COR-L47 (cell line): ENCODE measurements around the gene PYDC1.
"Not testable (repeated sequence)": the region's sequence is repeated elsewhere in the genome, so short reads cannot be mapped to it uniquely, and the experiment has no call there.

ENCODE experiments used
- DNase-seq: peaks from one replicate; lab custom pipeline; 2025; lab: John Stamatoyannopoulos, UW

The PYDC1 gene

DNA sequence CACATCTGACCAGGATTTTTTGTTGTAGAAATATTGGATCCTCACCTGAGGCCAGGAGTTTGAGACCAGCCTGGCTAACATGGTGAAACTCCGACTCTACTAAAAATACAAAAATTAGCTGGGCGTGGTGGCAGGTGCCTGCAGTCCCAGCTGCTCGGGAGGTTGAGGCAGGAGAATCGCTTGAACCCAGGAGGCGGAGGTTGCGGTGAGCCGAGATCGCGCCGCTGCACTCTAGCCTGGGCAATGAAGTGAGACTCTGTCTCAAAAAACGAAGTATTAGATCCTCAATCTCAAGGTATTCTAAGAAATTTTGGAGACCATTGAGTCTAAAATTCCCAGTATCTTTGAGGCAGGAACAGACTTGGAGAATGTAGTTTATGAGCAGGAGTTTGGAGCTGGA, 21.1 kb downstream of the PYDC1 start:
- DNase-seq, result not testable (repeated sequence)

DNA sequence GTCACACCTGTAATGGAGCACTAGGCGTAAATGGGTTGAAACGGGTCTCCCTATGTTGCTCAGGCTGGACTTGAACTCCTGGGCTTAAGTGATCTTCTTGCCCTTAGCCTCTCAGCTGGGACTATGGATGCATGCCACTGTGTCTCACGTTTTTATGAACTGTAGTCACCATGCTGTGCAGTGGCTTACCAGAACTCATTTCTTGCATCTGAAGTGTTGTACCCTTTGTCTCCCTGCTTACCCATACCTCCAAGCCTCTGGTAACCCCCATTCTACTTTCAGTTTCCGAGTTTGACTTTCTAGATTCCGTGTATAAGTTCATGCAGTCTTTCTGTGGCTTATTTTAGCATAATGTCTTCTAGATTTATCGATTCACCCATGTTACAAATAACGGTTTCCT, 22.0 kb downstream of the PYDC1 start:
- DNase-seq, result no peak

DNA sequence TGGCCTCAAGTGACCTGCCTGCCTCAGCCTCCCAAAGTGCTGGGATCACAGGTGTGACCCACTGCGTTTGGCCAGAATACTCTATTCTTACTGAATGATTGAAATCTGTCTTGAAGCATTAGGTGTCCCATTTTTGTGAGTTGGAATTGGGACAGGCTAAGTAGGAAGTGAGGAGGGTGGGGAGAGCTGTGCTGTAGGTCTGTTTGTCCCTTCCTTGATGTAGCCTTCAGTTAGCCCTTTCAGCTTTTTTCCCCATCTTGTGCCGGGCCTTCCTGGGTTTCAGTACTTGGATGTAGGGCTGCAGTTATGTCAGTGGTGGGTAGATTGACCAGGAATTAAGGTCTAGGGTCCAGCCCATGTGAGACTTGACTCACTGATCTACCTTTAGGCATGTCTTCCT, 23.1 kb downstream of the PYDC1 start:
- no peak for DNase-seq

GRCh38 chr16:31192856-31193642, 23.9 kb downstream of the PYDC1 start:
- DNase-seq, result no peak

GRCh38 chr16:31191697-31192428, 25.1 kb downstream of the PYDC1 start:
- no peak for DNase-seq

GRCh38 chr16:31190818-31191444, 26.0 kb downstream of the PYDC1 start:
- DNase-seq, result no peak

- DNase-seq, result no peak
These were observed 26.9 kb downstream of the PYDC1 start for GRCh38 chr16:31190061-31190460.

DNA sequence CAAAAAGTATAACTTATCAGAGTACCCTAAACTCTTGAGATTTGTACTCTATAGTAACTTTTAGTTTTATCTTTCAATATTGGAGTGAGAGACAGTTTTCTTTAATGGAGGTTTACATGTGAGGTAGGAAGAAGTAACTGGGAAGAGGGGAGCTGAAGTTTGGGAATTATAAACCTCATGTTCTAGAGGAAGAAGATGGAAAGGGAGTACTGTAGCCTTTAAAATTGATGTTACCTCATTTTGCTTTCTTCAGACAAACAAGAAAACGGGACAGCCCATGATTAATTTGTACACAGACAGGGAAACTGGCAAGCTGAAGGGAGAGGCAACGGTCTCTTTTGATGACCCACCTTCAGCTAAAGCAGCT, 27.5 kb downstream of the PYDC1 start:
- DNase-seq, result no peak

DNA sequence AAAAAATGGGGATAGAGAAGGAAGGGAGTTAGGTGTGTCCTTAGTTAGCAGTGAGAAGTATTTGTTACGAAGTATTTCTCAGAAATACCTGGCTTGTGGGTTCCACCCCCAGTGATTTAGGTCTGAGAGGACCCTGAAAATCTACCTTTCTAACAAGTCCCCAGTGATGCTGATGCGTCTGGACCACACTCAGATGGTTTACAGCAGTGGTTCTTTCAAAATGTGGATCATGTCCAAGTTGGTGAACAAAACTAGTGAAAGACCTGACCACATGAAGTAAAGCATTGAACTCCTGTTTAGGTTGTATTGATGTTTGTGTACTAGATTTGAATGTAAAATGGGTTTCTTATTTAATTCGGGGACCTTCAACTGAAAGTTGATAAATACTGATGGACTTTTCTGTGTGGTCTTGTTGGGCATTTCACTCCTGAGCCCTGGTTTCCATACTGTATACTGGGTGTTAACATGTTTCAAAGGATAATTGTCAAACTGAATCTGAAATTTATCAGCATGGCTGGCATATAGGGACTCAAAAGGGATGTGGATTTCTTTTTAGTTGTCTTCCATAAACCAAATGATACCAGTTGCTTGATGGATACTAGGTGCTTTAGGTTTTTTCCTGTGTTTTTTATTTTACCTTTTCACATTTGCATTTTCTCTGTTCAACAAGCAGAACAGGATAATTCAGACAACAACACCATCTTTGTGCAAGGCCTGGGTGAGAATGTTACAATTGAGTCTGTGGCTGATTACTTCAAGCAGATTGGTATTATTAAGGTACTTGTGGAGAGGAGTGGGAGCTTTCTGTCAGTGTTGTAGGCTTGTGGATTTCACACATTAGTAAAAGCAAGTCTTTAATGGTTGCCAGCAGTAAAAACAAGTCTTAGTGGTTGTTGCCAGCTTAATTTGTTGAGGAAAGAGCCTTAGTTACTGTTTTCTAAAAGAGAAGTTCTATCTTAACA, 28.2 kb downstream of the PYDC1 start:
- DNase-seq, result no peak

DNA sequence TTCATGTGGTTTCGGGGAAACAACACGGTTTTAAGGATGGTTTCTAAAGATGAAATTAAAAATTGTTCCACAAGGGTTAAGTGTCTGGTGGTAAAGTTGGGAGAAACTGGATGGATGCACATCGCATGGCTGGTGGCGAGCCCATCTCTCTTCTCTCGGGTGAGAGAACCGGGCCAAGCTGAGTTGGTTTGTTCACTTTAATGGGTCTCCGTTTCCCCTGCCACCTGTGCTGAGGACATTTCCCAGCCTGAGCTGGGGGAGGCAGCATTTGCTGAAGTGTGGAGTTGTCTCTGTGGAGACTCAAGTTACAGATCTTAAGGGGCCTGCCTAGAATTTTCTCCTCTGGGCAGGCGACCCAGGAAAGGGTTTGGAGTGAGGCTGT, 29.1 kb downstream of the PYDC1 start:
- DNase-seq, result no peak

- no peak for DNase-seq
These were observed 29.8 kb downstream of the PYDC1 start for GRCh38 chr16:31186930-31187807.

DNA sequence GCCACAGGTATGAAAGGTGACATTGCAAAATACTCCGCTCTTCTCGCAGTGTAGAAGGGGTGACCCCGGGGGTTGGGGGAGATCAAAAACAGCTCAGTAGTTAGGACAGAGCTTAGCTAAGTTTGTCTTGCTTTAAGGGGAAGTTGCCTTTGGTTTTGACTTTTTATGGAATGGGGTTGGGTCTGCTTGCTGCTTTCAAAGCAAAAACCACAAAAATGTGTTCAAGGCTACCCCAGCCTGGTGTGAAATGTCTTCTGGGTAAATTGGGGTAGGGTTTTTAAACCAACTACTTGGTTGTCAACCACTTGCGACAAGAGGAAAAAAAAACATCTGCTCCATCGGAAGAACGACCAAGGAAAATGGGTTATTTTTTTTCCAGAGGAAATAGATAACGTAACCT, 30.8 kb downstream of the PYDC1 start:
- DNase-seq, result no peak

GRCh38 chr16:31185339-31185738, 31.6 kb downstream of the PYDC1 start:
- no peak for DNase-seq

DNA sequence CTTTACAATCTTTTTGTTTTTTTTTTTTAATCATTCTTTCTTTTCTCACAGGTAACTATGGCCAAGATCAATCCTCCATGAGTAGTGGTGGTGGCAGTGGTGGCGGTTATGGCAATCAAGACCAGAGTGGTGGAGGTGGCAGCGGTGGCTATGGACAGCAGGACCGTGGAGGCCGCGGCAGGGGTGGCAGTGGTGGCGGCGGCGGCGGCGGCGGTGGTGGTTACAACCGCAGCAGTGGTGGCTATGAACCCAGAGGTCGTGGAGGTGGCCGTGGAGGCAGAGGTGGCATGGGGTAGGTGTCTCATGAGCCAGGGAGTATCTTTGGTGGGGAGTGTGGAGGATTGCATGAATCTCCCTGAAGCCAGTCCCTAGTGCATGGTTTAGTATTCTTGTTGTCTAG, 32.0 kb downstream of the PYDC1 start:
- DNase-seq, result no peak

DNA sequence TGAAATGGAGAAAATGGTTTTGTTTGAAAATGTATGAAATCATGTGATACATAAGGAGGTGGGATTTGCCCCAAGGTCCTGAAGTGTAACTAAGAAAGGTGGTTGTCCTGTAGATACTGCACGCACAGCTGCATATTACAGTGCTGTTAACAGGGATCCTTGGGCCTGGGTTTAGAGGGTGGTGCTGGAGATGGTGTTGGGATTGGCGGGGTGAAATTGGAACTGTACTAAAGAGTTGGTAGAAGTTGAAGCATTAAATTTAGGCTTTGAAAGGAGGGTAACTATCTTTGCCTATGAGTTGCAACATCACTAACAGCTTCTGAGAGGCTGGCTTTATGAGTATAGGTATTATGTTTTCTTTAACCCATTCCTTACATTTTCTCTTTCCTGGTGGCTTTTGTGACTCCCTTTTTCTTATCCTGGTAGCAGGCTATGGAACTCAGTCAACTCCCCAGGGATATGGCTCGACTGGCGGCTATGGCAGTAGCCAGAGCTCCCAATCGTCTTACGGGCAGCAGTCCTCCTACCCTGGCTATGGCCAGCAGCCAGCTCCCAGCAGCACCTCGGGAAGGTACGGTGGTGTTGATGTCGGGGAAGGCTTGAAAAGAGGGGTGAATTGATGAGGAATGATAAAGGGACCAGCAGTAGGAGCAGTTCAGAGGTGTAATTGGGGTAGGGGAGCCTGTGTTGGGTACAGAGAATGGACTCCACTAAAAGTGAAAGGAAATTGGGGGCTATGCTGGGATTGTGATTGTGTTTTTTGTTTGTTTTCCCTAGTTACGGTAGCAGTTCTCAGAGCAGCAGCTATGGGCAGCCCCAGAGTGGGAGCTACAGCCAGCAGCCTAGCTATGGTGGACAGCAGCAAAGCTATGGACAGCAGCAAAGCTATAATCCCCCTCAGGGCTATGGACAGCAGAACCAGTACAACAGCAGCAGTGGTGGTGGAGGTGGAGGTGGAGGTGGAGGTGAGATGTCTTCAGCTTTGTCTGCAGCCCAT, 33.2 kb downstream of the PYDC1 start:
- DNase-seq, result no peak

- no peak for DNase-seq
These were observed 34.5 kb downstream of the PYDC1 start for GRCh38 chr16:31182391-31182790.

GRCh38 chr16:31181102-31181830, 35.7 kb downstream of the PYDC1 start:
- DNase-seq, result no peak

DNA sequence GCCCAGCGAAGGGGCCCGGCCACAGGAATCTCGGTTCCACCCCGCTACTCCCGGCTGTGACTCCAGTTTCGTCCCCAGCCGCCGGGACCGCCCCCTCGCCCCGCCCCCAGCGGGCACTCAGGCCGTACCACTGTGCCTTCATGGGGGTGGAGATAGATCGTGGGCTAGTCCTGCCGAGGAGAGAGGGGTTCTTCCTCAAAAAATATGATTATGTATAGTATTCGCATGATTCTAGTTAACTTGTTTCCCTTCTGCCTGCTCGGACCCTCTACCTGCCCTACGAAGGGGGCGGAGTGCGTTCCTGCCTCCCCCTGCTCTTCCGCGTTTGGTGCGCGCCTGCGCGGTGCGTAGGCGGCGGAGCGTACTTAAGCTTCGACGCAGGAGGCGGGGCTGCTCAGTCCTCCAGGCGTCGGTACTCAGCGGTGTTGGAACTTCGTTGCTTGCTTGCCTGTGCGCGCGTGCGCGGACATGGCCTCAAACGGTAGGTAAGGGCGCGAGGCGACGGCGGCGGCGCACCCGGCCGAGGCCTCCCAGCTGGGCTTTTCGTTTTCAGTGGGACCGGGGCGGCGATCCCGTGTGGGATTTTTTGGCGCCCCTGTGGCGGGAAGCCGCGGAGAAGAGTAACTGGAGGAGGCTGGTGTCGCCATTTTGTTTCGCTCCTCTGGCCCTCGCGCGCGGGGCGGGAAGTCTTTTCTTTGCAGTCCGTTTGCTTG, 37.0 kb downstream of the PYDC1 start, which contains the start of gene FUS:
FUS (plus strand) TSS at position 393 of the 713 bp plus-strand sequence; CDS start at position 469, 76 bp downstream.
- peak; percentile 89 for DNase-seq
